ENCODE measurements around the gene PDK2. TPM values are rescaled to one million over a fixed set of nuclear protein-coding genes. Genes with fewer than 3 reads are reported as not detected.

Gene PDK2
- total and polyA plus RNA-seq, 10 of the 15 experiments (the other 5 are each of a cell fraction or from before 2014, with no cell fraction given), result 0.98 to 22.6 (median 12.3) TPM

- TF ChIP-seq IRF3 (IDR thresholded peaks at IDR 0.05) (no peak), TCF12 (IDR thresholded peaks at IDR 0.05; ENCODE audit: low read depth, low read length) (no peak), RELA (IDR thresholded peaks at IDR 0.05; ENCODE audit: borderline replicate concordance, partially characterized antibody) (no peak), ZNF687 (IDR thresholded peaks at IDR 0.05) (peak; percentile 48; the same call in 1 of the 2 replicates), NFXL1 (IDR thresholded peaks at IDR 0.05; ENCODE audit: borderline replicate concordance) (no peak), GATAD2B (conservative IDR thresholded peaks at IDR 0.05; ENCODE audit: low read depth) (peak; percentile 84; the same call in 1 of the 2 replicates), NR2C1 (IDR thresholded peaks at IDR 0.05) (no peak), YBX1 (IDR thresholded peaks at IDR 0.05) (no peak), USF2 (IDR thresholded peaks at IDR 0.05; ENCODE audit: borderline replicate concordance, low read depth, low read length) (no peak), SMC3 (IDR thresholded peaks at IDR 0.05; ENCODE audit: borderline replicate concordance, low read length) (no peak), SRF (IDR thresholded peaks at IDR 0.05; ENCODE audit: low read depth in 2 of 2, low read length in 2 of 2) (no peak), TCF3 (IDR thresholded peaks at IDR 0.05; ENCODE audit: borderline replicate concordance, insufficient read depth, low read depth, low read length) (0 out of 2 replicates have a peak, but pooled peaks have one; percentile 11), RB1 (IDR thresholded peaks at IDR 0.05; ENCODE audit: borderline replicate concordance) (0 out of 2 replicates have a peak, but pooled peaks have one; percentile 26), SMAD1 (IDR thresholded peaks at IDR 0.05; ENCODE audit: low read depth, partially characterized antibody) (no peak), BCL3 (IDR thresholded peaks at IDR 0.05; ENCODE audit: borderline replicate concordance, insufficient read depth, low read depth, low read length, poor library complexity, severe bottlenecking) (no peak)
- TF ChIP-seq, protein P1, sequence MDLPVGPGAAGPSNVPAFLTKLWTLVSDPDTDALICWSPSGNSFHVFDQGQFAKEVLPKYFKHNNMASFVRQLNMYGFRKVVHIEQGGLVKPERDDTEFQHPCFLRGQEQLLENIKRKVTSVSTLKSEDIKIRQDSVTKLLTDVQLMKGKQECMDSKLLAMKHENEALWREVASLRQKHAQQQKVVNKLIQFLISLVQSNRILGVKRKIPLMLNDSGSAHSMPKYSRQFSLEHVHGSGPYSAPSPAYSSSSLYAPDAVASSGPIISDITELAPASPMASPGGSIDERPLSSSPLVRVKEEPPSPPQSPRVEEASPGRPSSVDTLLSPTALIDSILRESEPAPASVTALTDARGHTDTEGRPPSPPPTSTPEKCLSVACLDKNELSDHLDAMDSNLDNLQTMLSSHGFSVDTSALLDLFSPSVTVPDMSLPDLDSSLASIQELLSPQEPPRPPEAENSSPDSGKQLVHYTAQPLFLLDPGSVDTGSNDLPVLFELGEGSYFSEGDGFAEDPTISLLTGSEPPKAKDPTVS (IDR thresholded peaks at IDR 0.05; ENCODE audit: low read depth, low read length), result no peak
- TF ChIP-seq, protein P2, sequence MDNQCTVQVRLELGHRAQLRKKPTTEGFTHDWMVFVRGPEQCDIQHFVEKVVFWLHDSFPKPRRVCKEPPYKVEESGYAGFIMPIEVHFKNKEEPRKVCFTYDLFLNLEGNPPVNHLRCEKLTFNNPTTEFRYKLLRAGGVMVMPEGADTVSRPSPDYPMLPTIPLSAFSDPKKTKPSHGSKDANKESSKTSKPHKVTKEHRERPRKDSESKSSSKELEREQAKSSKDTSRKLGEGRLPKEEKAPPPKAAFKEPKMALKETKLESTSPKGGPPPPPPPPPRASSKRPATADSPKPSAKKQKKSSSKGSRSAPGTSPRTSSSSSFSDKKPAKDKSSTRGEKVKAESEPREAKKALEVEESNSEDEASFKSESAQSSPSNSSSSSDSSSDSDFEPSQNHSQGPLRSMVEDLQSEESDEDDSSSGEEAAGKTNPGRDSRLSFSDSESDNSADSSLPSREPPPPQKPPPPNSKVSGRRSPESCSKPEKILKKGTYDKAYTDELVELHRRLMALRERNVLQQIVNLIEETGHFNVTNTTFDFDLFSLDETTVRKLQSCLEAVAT (IDR thresholded peaks at IDR 0.05), result peak; percentile 42; the same call in 1 of the 2 replicates
Observed at GRCh38 chr17:50149417-50150353, 54.5 kb downstream of the PDK2 start (continued).
